ENCODE data around the gene KAZN. TPM values are rescaled to one million over a fixed set of nuclear protein-coding genes. Genes with fewer than 3 reads are reported as not detected.

KAZN gene
- polyA plus RNA-seq, 2 of the 4 experiments (the other 2 are of a cell fraction): 1.3 to 1.9 TPM

DNA sequence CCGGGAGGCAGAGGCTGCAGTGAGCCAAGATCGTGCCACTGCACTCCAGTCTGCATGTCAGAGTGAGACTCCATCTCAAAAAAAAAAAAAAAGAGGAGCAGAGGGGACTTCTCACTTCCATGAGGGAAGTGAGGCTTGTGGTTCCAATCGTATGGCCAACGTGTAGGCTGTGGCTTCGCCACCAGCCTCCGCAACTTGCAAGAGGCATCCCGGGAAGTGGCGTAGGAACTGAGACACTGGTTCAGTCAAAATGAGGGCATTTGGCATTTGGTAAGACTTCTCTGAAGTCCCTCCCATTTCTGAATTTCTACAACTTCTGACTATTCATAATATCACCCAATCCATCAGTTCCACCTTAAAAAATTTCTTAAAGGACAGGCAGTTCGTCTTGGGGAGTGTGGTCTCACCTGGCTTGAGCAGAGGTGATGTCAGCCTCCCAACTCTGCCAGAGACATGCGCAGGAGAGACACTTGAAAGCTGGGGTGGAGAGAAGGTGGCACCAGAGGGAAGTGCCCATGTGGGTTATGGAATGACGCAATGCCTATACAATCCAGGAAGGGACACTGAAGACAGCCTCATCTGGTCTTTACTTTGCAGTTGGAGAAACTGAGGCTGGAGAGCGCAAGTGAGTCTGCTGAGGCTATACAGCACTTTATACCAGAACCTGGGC is 17.2 kb downstream of the KAZN start:
- ChIA-PET CTCF (no interaction called here), POLR2A (no interaction called here)
- H3K27ac ChIP-seq: no peak overlapping the region
- H3K4me1 ChIP-seq: no peaks in the 10 kb centered on the region
- H3K4me2 ChIP-seq: no peak overlapping the region
- no peak for DNase-seq (ENCODE audit: low read depth in 1 of 2, low spot score in 1 of 2)
- H3K9me3 ChIP-seq: no peaks in the 10 kb centered on the region
- ATAC-seq: no peak
- no peak for FAIRE-seq
- WGBS (ENCODE audit: missing lambda C conversion rate): 47% methylated on average over 11 of the region's 12 CpGs
- TF ChIP-seq, protein P1, sequence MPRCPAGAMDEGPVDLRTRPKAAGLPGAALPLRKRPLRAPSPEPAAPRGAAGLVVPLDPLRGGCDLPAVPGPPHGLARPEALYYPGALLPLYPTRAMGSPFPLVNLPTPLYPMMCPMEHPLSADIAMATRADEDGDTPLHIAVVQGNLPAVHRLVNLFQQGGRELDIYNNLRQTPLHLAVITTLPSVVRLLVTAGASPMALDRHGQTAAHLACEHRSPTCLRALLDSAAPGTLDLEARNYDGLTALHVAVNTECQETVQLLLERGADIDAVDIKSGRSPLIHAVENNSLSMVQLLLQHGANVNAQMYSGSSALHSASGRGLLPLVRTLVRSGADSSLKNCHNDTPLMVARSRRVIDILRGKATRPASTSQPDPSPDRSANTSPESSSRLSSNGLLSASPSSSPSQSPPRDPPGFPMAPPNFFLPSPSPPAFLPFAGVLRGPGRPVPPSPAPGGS (IDR thresholded peaks at IDR 0.05): no peak
- no peak for TF ChIP-seq RAD21 (conservative IDR thresholded peaks at IDR 0.05 in 1 of 2, IDR thresholded peaks at IDR 0.05 in 1 of 2)
- TF ChIP-seq ZC3H11A (IDR thresholded peaks at IDR 0.05): no peak
- TF ChIP-seq POLR2A (IDR thresholded peaks at IDR 0.05; ENCODE audit: low read length): no peak
- TF ChIP-seq RNF2 (IDR thresholded peaks at IDR 0.05; ENCODE audit: borderline replicate concordance, low read depth): no peak
- TF ChIP-seq RCOR1 (IDR thresholded peaks at IDR 0.05; ENCODE audit: low read depth, low read length): no peak
- TF ChIP-seq PBX3 (IDR thresholded peaks at IDR 0.05): no peak
- TF ChIP-seq, protein P2, sequence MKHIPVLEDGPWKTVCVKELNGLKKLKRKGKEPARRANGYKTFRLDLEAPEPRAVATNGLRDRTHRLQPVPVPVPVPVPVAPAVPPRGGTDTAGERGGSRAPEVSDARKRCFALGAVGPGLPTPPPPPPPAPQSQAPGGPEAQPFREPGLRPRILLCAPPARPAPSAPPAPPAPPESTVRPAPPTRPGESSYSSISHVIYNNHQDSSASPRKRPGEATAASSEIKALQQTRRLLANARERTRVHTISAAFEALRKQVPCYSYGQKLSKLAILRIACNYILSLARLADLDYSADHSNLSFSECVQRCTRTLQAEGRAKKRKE (CRISPR knock-in tag; IDR thresholded peaks at IDR 0.05; ENCODE audit: low read depth): no peak
- no peak for TF ChIP-seq HDAC2 (IDR thresholded peaks at IDR 0.05)
- TF ChIP-seq CBX8 (IDR thresholded peaks at IDR 0.05): no peak
- TF ChIP-seq ZFP36 (IDR thresholded peaks at IDR 0.05; ENCODE audit: borderline replicate concordance, partially characterized antibody): no peak
- TF ChIP-seq, protein P3, sequence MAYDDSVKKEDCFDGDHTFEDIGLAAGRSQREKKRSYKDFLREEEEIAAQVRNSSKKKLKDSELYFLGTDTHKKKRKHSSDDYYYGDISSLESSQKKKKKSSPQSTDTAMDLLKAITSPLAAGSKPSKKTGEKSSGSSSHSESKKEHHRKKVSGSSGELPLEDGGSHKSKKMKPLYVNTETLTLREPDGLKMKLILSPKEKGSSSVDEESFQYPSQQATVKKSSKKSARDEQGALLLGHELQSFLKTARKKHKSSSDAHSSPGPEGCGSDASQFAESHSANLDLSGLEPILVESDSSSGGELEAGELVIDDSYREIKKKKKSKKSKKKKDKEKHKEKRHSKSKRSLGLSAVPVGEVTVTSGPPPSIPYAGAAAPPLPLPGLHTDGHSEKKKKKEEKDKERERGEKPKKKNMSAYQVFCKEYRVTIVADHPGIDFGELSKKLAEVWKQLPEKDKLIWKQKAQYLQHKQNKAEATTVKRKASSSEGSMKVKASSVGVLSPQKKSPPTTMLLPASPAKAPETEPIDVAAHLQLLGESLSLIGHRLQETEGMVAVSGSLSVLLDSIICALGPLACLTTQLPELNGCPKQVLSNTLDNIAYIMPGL (CRISPR knock-in tag; IDR thresholded peaks at IDR 0.05; ENCODE audit: borderline replicate concordance): no peak
- H3K4me3 ChIP-seq: no peak overlapping the region

DNA sequence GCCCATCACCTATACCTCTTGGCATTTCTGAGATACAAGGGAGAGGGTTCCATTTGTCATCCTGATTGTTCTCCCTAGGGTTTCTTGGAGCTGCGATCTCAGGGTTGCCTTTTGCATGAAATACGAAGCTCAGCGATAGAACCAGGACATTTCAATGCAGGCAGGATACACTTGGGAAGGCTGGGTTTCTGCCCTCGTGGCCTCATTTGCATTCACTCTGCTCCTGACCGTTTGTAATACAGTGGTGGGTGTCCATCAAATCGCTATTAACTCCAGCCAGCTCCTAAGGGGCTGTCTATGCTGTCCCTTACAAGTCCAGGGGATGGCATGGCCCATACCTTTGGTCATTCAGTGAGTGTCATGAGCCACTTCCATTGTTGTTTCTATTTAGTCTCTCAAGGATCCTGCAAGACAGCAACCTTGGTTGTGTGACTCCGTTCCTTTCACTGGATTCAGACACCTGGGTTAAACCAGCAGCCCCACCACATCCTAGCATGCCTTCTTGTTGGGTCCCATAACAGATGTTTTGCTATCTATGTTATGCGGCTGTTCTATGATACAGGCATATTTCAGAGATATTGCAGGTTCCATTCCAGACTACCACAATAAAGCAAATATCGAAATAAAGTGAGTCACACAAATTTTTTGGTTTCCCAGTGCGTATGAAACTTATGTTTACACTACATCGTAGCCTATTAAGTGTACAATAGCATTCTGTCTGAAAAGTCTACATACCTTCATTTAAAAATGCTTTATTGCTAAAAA is 18.3 kb downstream of the KAZN start:
- Histone ChIP-seq H3K4me3 (no peak overlapping the region), H3K9me3 (no peaks in the 10 kb centered on the region), H3K27ac (no peak overlapping the region), H3K4me1 (no peaks in the 10 kb centered on the region), H3K4me2 (no peak overlapping the region)
- DNase-seq (ENCODE audit: low read depth in 1 of 2, low spot score in 1 of 2): no peak
- ChIA-PET CTCF (no interaction called here), POLR2A (no interaction called here)
- FAIRE-seq: no peak
- ATAC-seq: no peak
- TF ChIP-seq RFX5 (IDR thresholded peaks at IDR 0.05) (no peak), MAZ (IDR thresholded peaks at IDR 0.05; ENCODE audit: borderline replicate concordance, low read depth, low read length) (no peak), CHD2 (IDR thresholded peaks at IDR 0.05; ENCODE audit: low read length, partially characterized antibody) (no peak), PHF8 (IDR thresholded peaks at IDR 0.05; ENCODE audit: borderline replicate concordance, low read depth) (no peak), MAX (IDR thresholded peaks at IDR 0.05) (no peak), MAFK (IDR thresholded peaks at IDR 0.05; ENCODE audit: partially characterized antibody) (no peak), JUN (IDR thresholded peaks at IDR 0.05) (no peak), SREBF2 (IDR thresholded peaks at IDR 0.05) (no peak), GATA3 (IDR thresholded peaks at IDR 0.05; ENCODE audit: borderline replicate concordance) (no peak), ZFP36 (IDR thresholded peaks at IDR 0.05; ENCODE audit: borderline replicate concordance, partially characterized antibody) (no peak), NFE2L2 (conservative IDR thresholded peaks at IDR 0.05; ENCODE audit: low read length) (no peak)
- WGBS (ENCODE audit: missing lambda C conversion rate): 29% methylated on average over 11 of the region's 11 CpGs

Measured in A549 (cell line).